Gastroesophageal sphincter (tissue), 4 donors: ENCODE results near the gene PRR5L. TPM values are rescaled to one million over a fixed set of nuclear protein-coding genes. Genes with fewer than 3 reads are reported as not detected.

ENCODE experiments used
- ATAC-seq: fragments of 150-250 bp; one replicate; pipeline ENCODE4 v1.9.1; 2016; ENCODE audit warnings: mild to moderate bottlenecking, moderate library complexity
- H3K27ac ChIP-seq, 4 donors: fragments of 200-600 bp; sonication (generic) in 3 of 4; 1 replicate in 3 of 4; 2 replicates in 1 of 4; pipeline ENCODE4 v1.5.1; 2016 to 2019
- H3K27me3 ChIP-seq: fragments of 200-600 bp; sonication (generic); one replicate; pipeline ENCODE4 v1.5.1; 2019
- H3K36me3 ChIP-seq, 2 donors: fragments of 200-600 bp; sonication (generic); one replicate each; pipeline ENCODE4 v1.5.1; 2019; ENCODE audit warnings: control low read depth in 1 of 2
- H3K4me1 ChIP-seq, 3 donors: fragments of 200-600 bp; sonication (generic); 1 replicate in 2 of 3; 2 replicates in 1 of 3; pipeline ENCODE4 v1.5.1; 2016 to 2019; ENCODE audit warnings: control low read depth in 2 of 3
- H3K4me3 ChIP-seq, 2 donors: fragments of 200-600 bp; sonication (generic); one replicate each; pipeline ENCODE4 v1.5.1; 2019; ENCODE audit warnings: mild to moderate bottlenecking in 1 of 2, moderate library complexity in 1 of 2
- H3K9me3 ChIP-seq, 3 donors: fragments of 200-600 bp; sonication (generic); one replicate each; pipeline ENCODE4 v1.5.1; 2017 to 2019; ENCODE audit warnings: control low read depth in 2 of 3
- EP300 ChIP-seq: sonication (generic); formaldehyde crosslinking; IDR thresholded peaks from one replicate; pipeline ENCODE4 v1.6.1; 2017; ENCODE audit warnings: antibody characterized with exemption, mild to moderate bottlenecking
- POLR2A ChIP-seq, 2 donors: fragments of 450-650 bp; IDR thresholded peaks; one replicate each; pipeline ENCODE4 v1.6.1; 2017; ENCODE audit warnings: antibody characterized with exemption in 2 of 2, mild to moderate bottlenecking in 2 of 2, moderate library complexity in 1 of 2
- POLR2AphosphoS5 ChIP-seq: sonication (generic); formaldehyde crosslinking; IDR thresholded peaks from one replicate; pipeline ENCODE4 v1.6.1; 2017; ENCODE audit warnings: antibody characterized with exemption
- WGBS, 2 donors: methylation state at CpG; one replicate each; pipeline ENCODE4 v1.1.5; 2018; ENCODE audit warnings: low coverage in 1 of 2; 5-methylcytosine and 5-hydroxymethylcytosine counted together
- total RNA-seq, 4 donors: library from RNA; depleted of rRNA; stranded (reverse); fragments of >200 nt; gene quantifications; one replicate each; pipeline ENCODE4 v1.1.0, GENCODE V29; 2016
- TF ChIP-seq, protein P1 (sequence below), 4 experiments: fragments of 200-600 bp in 2 of 4; fragments of 450-650 bp in 2 of 4; sonication (generic) in 1 of 4; IDR thresholded peaks; one replicate each; pipeline ENCODE4 v1.5.1; 2017 to 2019; ENCODE audit warnings: antibody characterized with exemption in 4 of 4, mild to moderate bottlenecking in 2 of 4, moderate library complexity in 2 of 4

Gene PRR5L
- total RNA-seq, 4 donors from 2014 or later, result 2.8 to 9.7 (median 7.5) TPM

- no peak for TF ChIP-seq POLR2A (IDR thresholded peaks at IDR 0.05)
- no peak for TF ChIP-seq EP300
- TF ChIP-seq, protein P1, sequence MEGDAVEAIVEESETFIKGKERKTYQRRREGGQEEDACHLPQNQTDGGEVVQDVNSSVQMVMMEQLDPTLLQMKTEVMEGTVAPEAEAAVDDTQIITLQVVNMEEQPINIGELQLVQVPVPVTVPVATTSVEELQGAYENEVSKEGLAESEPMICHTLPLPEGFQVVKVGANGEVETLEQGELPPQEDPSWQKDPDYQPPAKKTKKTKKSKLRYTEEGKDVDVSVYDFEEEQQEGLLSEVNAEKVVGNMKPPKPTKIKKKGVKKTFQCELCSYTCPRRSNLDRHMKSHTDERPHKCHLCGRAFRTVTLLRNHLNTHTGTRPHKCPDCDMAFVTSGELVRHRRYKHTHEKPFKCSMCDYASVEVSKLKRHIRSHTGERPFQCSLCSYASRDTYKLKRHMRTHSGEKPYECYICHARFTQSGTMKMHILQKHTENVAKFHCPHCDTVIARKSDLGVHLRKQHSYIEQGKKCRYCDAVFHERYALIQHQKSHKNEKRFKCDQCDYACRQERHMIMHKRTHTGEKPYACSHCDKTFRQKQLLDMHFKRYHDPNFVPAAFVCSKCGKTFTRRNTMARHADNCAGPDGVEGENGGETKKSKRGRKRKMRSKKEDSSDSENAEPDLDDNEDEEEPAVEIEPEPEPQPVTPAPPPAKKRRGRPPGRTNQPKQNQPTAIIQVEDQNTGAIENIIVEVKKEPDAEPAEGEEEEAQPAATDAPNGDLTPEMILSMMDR (IDR thresholded peaks at IDR 0.05), result no peak
- no peak for TF ChIP-seq POLR2AphosphoS5
- ATAC-seq, result no peak
- 68 to 88% methylated on average over 1 to 2 of the region's 2 CpGs for WGBS, 2 donors
- H3K36me3 ChIP-seq, result no peaks in the 10 kb centered on the region
- H3K9me3 ChIP-seq, result no peaks in the 10 kb centered on the region
- H3K27ac ChIP-seq, result no peak overlapping the region
- H3K4me3 ChIP-seq, result no peak overlapping the region
- no peaks in the 10 kb centered on the region for H3K27me3 ChIP-seq
- H3K4me1 ChIP-seq, result no peaks in the 10 kb centered on the region
Measured at GRCh38 chr11:36328966-36329673, 33.0 kb downstream of the PRR5L start.

- WGBS, 2 donors, result 69 to 100% methylated on average over 2 of the region's 2 CpGs
- no peak for ATAC-seq
- H3K27ac ChIP-seq, result no peak overlapping the region
Measured at GRCh38 chr11:36330411-36330810, 34.3 kb downstream of the PRR5L start.

DNA sequence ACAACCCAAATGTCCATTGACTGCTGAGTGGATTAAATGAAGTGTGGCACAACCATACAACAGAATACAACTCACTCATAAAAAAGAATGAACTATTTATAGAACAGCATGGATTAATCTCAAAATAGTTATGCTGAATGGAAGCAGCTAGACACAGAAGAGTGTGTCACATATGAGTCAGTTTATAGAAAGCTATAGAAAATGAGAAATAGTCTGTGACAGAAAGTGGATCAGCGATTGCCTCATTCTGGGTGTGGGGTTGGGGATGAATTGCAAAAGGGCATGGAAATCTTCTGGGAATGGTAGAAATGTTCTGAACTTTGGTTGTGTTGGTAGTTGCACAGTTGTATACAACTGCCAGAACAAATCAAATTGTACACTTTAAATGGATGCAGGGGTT lies 37.4 kb downstream of the PRR5L start:
- Histone ChIP-seq H3K4me3 (no peak overlapping the region), H3K27ac (no peak overlapping the region), H3K4me1 (no peaks in the 10 kb centered on the region), H3K36me3 (no peaks in the 10 kb centered on the region), H3K27me3 (no peaks in the 10 kb centered on the region), H3K9me3 (no peaks in the 10 kb centered on the region)
- ATAC-seq, result no peak
- 89 to 95% methylated on average over 1 of the region's 1 CpG for WGBS, 2 donors
- TF ChIP-seq POLR2AphosphoS5 (no peak), POLR2A (IDR thresholded peaks at IDR 0.05) (no peak), EP300 (no peak)
- TF ChIP-seq, protein P1 (IDR thresholded peaks at IDR 0.05), result no peak

More at GRCh38 chr11:36330411-36330810, 34.3 kb downstream of the PRR5L start:
- no peaks in the 10 kb centered on the region for H3K9me3 ChIP-seq
- TF ChIP-seq POLR2AphosphoS5, result no peak
- TF ChIP-seq EP300, result no peak
- TF ChIP-seq, protein P1 (IDR thresholded peaks at IDR 0.05), result no peak
- no peak for TF ChIP-seq POLR2A (IDR thresholded peaks at IDR 0.05)
- H3K36me3 ChIP-seq, result no peaks in the 10 kb centered on the region
- no peak overlapping the region for H3K4me3 ChIP-seq
- no peaks in the 10 kb centered on the region for H3K27me3 ChIP-seq
- no peaks in the 10 kb centered on the region for H3K4me1 ChIP-seq

DNA sequence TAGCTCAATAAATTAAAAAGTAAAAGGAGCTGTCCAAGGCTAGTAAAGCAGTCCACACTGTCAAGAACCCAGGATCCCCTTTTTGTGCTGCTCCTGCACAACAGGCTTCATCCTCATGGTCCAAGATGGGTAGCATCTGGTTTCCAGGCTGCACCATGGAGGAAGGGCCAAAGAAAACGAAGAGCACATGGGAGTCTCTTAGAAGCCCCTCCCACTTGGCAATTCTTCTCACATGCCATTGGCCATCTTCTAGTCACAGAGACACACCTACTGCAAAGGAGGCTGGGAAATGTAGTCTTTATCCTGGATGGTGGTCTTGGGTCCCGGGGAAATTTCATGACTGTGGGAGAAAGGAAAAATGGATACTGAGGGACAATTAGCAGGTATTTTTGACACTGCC lies 37.8 kb downstream of the PRR5L start:
- Histone ChIP-seq H3K4me1 (no peaks in the 10 kb centered on the region), H3K27me3 (no peaks in the 10 kb centered on the region), H3K4me3 (no peak overlapping the region), H3K27ac (no peak overlapping the region), H3K36me3 (no peaks in the 10 kb centered on the region), H3K9me3 (no peaks in the 10 kb centered on the region)
- WGBS, 2 donors, result 47 to 56% methylated on average over 2 of the region's 2 CpGs
- TF ChIP-seq EP300, result no peak
- TF ChIP-seq POLR2A (IDR thresholded peaks at IDR 0.05), result no peak
- TF ChIP-seq, protein P1 (IDR thresholded peaks at IDR 0.05), result no peak
- no peak for TF ChIP-seq POLR2AphosphoS5
- no peak for ATAC-seq

DNA sequence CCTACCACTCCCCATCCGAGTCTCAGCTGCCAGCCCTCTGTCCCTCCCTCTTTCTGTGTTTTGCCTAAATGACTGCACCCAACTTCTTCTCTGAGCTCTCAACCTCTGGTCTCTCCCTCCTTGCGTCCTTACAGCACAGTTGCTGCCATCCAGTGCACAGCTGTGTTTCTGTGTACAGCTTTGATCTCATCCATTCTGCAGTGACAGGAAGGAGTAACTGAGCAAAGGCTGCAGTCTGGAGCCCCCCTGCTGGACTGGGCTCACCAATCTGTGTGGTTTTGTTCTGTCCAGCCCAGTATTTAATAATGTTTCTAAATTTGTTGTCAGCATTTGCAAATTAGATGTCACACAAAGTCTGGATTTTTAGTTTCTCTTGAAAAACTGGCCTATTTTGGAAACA lies 43.8 kb downstream of the PRR5L start:
- no peaks in the 10 kb centered on the region for H3K4me1 ChIP-seq
- TF ChIP-seq EP300 (no peak), POLR2AphosphoS5 (no peak), POLR2A (IDR thresholded peaks at IDR 0.05) (no peak)
- TF ChIP-seq, protein P1 (IDR thresholded peaks at IDR 0.05), result no peak
- ATAC-seq, result no peak
- no peak overlapping the region for H3K27ac ChIP-seq
- peaks cover 30% of the 10 kb centered on the region for H3K27me3 ChIP-seq
- H3K9me3 ChIP-seq, result no peaks in the 10 kb centered on the region
- H3K36me3 ChIP-seq, result no peaks in the 10 kb centered on the region
- no peak overlapping the region for H3K4me3 ChIP-seq
- 75% methylated on average over 2 of the region's 2 CpGs; no CpG with 5 or more reads in 1 of the 2 donors for WGBS, 2 donors
